ENCODE measurements around the gene RAC3. TPM values are rescaled to one million over a fixed set of nuclear protein-coding genes. Genes with fewer than 3 reads are reported as not detected.
A peak's percentile ranks its signal among the peaks of the same experiment; 100 is the strongest.

The RAC3 gene
- total and polyA plus RNA-seq, 2 donors, result 4.7 to 6.9 TPM

GRCh38 chr17:81998212-81998611 is 33.3 kb upstream of the RAC3 start:
- Histone ChIP-seq H3K4me3 (ENCODE audit: low read length in 2 of 2) (no peak overlapping the region), H3K4me1 (ENCODE audit: control insufficient read depth in 2 of 2, insufficient read depth in 2 of 2, low read length in 2 of 2) (peaks cover 0 to 5% of the 10 kb centered on the region in 2 donors), H3K27ac (ENCODE audit: low read depth in 1 of 2, low read length in 1 of 2) (no peak overlapping the region), H3K36me3 (ENCODE audit: control insufficient read depth in 2 of 2, insufficient read depth in 2 of 2, low read length in 1 of 2) (peaks cover 10 to 14% of the 10 kb centered on the region in 2 donors), H3K9me3 (ENCODE audit: control insufficient read depth in 2 of 2, insufficient read depth in 1 of 2, low read length in 1 of 2) (no peaks in the 10 kb centered on the region), H3K27me3 (ENCODE audit: control insufficient read depth in 2 of 2, insufficient read depth in 1 of 2, low read length in 1 of 2) (no peaks in the 10 kb centered on the region)
- 96% methylated on average over 7 of the region's 7 CpGs for WGBS
- DNase-seq (ENCODE audit: low read depth in 6 of 9, low spot score in 9 of 9), result no peak

- no peaks in the 10 kb centered on the region for H3K9me3 ChIP-seq (ENCODE audit: control insufficient read depth in 2 of 2, insufficient read depth in 1 of 2, low read length in 1 of 2)
- peaks cover 10 to 14% of the 10 kb centered on the region in 2 donors for H3K36me3 ChIP-seq (ENCODE audit: control insufficient read depth in 2 of 2, insufficient read depth in 2 of 2, low read length in 1 of 2)
- no peak for DNase-seq (ENCODE audit: low read depth in 6 of 9, low spot score in 9 of 9)
- H3K27ac ChIP-seq (ENCODE audit: low read depth in 1 of 2, low read length in 1 of 2), result no peak overlapping the region
- WGBS, result 94% methylated on average over 14 of the region's 14 CpGs
- H3K27me3 ChIP-seq (ENCODE audit: control insufficient read depth in 2 of 2, insufficient read depth in 1 of 2, low read length in 1 of 2), result no peaks in the 10 kb centered on the region
- peaks cover 0 to 5% of the 10 kb centered on the region in 2 donors for H3K4me1 ChIP-seq (ENCODE audit: control insufficient read depth in 2 of 2, insufficient read depth in 2 of 2, low read length in 2 of 2)
- H3K4me3 ChIP-seq (ENCODE audit: low read length in 2 of 2), result no peak overlapping the region
These were observed 32.6 kb upstream of the RAC3 start for GRCh38 chr17:81998691-81999438.

GRCh38 chr17:81999587-81999975 is 31.9 kb upstream of the RAC3 start:
- Histone ChIP-seq H3K4me3 (ENCODE audit: low read length in 2 of 2) (no peak overlapping the region), H3K27me3 (ENCODE audit: control insufficient read depth in 2 of 2, insufficient read depth in 1 of 2, low read length in 1 of 2) (no peaks in the 10 kb centered on the region), H3K36me3 (ENCODE audit: control insufficient read depth in 2 of 2, insufficient read depth in 2 of 2, low read length in 1 of 2) (peaks cover 10 to 14% of the 10 kb centered on the region in 2 donors), H3K9me3 (ENCODE audit: control insufficient read depth in 2 of 2, insufficient read depth in 1 of 2, low read length in 1 of 2) (no peaks in the 10 kb centered on the region), H3K4me1 (ENCODE audit: control insufficient read depth in 2 of 2, insufficient read depth in 2 of 2, low read length in 2 of 2) (peaks cover 0 to 9% of the 10 kb centered on the region in 2 donors), H3K27ac (ENCODE audit: low read depth in 1 of 2, low read length in 1 of 2) (no peak overlapping the region)
- WGBS, result 97% methylated on average over 12 of the region's 12 CpGs
- no peak for DNase-seq (ENCODE audit: low read depth in 6 of 9, low spot score in 9 of 9)

DNA sequence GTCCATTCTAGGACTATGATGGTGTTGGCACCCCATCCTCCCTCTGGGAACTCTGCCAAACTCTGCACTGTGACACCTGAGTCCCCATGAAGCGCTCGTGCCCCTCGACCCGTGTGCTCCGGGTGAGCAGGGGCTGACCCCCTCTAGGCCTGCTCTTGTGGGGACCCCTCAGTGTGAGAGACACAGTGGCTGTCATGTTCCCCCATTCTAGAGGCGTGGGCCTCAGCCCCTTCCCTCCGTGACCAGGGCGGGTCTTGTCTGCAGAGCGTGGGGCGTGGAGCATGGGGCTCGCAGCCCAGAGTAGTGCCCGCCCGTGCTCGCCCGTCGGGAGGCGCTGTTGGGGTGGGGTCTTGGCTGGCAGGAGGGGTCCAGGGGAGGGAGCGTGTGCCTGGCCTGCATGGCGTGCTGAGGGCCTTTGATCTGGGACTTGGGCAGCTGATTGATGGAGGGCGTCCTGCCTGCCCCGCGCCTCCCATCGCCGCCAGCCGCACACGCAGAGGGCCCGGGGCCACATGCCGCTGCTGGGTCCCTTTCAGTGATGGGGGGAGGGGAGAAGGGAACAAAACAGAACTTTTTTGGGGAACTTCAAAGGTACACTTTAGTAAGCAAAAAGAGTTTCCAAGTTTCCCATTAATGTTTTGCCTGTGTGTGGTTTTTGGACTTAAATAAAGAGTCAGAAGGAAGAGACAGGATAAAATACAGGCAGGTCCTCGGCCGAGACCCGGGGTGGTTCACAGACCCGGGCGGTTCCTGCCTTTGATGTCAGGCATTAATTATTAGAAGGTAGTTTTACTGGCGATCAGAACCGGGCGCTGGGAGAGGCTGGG is 31.3 kb upstream of the RAC3 start:
- 95% methylated on average over 36 of the region's 36 CpGs for WGBS

GRCh38 chr17:82000803-82001570 is 30.5 kb upstream of the RAC3 start:
- no peak for DNase-seq (ENCODE audit: low read depth in 6 of 9, low spot score in 9 of 9)

More for the DNA sequence above, 31.3 kb upstream of the RAC3 start:
- Histone ChIP-seq H3K36me3 (ENCODE audit: control insufficient read depth in 2 of 2, insufficient read depth in 2 of 2, low read length in 1 of 2) (peaks cover 10 to 14% of the 10 kb centered on the region in 2 donors), H3K27ac (ENCODE audit: low read depth in 1 of 2, low read length in 1 of 2) (no peak overlapping the region), H3K27me3 (ENCODE audit: control insufficient read depth in 2 of 2, insufficient read depth in 1 of 2, low read length in 1 of 2) (no peaks in the 10 kb centered on the region), H3K4me1 (ENCODE audit: control insufficient read depth in 2 of 2, insufficient read depth in 2 of 2, low read length in 2 of 2) (peaks cover 0 to 11% of the 10 kb centered on the region in 2 donors), H3K9me3 (ENCODE audit: control insufficient read depth in 2 of 2, insufficient read depth in 1 of 2, low read length in 1 of 2) (no peaks in the 10 kb centered on the region), H3K4me3 (ENCODE audit: low read length in 2 of 2) (no peak overlapping the region)
- DNase-seq (ENCODE audit: low read depth in 6 of 9, low spot score in 9 of 9), result no peak

DNA sequence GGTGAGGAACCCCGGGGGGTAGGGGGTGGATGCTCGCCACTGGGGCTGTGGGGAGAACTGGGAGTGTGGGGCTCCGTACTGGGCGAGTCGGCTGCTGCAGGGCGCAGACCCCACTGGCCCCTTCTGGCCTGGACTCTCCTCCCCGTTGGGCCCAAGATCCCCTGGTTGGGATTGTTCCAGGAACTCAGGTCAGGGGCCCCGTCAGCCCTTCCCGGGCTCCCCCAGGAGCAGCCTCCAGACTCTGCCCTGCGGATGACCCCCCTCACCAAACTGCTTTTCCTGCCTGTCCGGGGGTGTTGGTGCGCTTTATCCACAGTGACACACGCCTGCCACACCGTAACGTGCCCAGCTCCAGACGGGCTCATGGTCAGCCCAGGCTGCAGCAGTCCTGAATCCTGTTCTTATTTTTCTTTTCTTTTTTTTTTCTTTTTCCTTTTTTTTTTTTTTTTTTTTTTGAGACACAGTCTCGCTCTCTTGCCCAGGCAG is 29.9 kb upstream of the RAC3 start:
- H3K9me3 ChIP-seq (ENCODE audit: control insufficient read depth in 2 of 2, insufficient read depth in 1 of 2, low read length in 1 of 2), result no peaks in the 10 kb centered on the region
- H3K36me3 ChIP-seq (ENCODE audit: control insufficient read depth in 2 of 2, insufficient read depth in 2 of 2, low read length in 1 of 2), result peaks cover 7 to 8% of the 10 kb centered on the region in 2 donors
- WGBS, result 88% methylated on average over 17 of the region's 17 CpGs
- H3K4me1 ChIP-seq (ENCODE audit: control insufficient read depth in 2 of 2, insufficient read depth in 2 of 2, low read length in 2 of 2), result peaks cover 0 to 16% of the 10 kb centered on the region in 2 donors
- H3K27me3 ChIP-seq (ENCODE audit: control insufficient read depth in 2 of 2, insufficient read depth in 1 of 2, low read length in 1 of 2), result no peaks in the 10 kb centered on the region
- H3K27ac ChIP-seq (ENCODE audit: low read depth in 1 of 2, low read length in 1 of 2), result no peak overlapping the region
- no peak for DNase-seq (ENCODE audit: low read depth in 6 of 9, low spot score in 9 of 9)
- H3K4me3 ChIP-seq (ENCODE audit: low read length in 2 of 2), result no peak overlapping the region

More at GRCh38 chr17:82000803-82001570, 30.5 kb upstream of the RAC3 start:
- Histone ChIP-seq H3K27ac (ENCODE audit: low read depth in 1 of 2, low read length in 1 of 2) (no peak overlapping the region), H3K9me3 (ENCODE audit: control insufficient read depth in 2 of 2, insufficient read depth in 1 of 2, low read length in 1 of 2) (no peaks in the 10 kb centered on the region), H3K4me1 (ENCODE audit: control insufficient read depth in 2 of 2, insufficient read depth in 2 of 2, low read length in 2 of 2) (peaks cover 0 to 13% of the 10 kb centered on the region in 2 donors), H3K36me3 (ENCODE audit: control insufficient read depth in 2 of 2, insufficient read depth in 2 of 2, low read length in 1 of 2) (peaks cover 10 to 14% of the 10 kb centered on the region in 2 donors), H3K4me3 (ENCODE audit: low read length in 2 of 2) (no peak overlapping the region), H3K27me3 (ENCODE audit: control insufficient read depth in 2 of 2, insufficient read depth in 1 of 2, low read length in 1 of 2) (no peaks in the 10 kb centered on the region)
- WGBS, result 95% methylated on average over 32 of the region's 32 CpGs

DNA sequence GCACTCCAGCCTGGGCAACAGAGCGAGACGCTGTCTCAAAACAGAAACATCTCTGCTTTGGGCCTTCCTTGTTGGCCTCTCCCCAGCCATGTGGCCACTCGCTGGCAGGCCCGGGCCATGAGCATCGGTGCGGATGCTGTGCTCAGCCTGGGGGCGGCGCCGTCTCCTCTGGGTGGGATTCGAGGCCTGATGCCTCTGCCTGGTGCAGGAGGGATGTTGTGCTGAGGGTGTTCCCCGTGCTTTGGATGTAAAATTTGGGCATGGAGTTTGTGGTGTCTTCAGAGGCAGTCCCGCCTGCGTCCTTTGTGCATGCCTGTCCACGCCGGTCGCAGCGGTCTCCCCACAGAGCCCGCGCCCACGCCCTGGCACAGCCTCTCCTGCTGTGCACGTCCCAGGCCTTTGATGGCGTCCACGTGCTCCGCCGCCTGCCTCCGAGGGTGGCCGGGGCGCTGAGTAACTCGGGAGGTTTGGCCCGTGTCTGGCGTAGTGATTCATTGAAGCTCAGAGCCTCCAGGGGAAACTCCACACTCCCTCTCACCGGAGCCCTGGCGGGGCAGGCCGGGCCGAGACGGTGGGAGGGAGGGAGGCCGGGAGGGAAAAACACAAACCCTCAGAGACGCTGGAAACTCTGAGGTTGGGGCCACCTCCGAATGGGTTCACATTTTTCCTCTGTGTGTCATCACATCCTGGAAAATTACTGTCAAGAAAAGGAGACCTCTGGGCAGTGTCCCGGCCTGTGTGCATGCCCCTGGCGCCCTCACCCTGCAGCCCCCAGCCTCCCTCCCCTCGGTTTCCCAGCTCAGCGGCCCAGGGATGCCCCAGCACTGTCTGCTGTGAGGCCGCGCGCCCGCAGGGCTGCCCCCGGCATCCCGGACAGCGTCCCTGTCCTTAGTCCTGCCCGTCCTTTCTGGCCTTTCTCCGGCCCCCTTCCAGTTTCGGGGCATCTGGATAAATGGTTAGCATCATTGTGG is 27.8 kb upstream of the RAC3 start:
- H3K9me3 ChIP-seq (ENCODE audit: control insufficient read depth in 2 of 2, insufficient read depth in 1 of 2, low read length in 1 of 2), result no peaks in the 10 kb centered on the region
- WGBS, result 95% methylated on average over 53 of the region's 53 CpGs
- no peak for DNase-seq (ENCODE audit: low read depth in 6 of 9, low spot score in 9 of 9)
- peak overlapping the region in 1 of 2 donors; percentile 64 for H3K27ac ChIP-seq (ENCODE audit: low read depth in 1 of 2, low read length in 1 of 2)
- peaks cover 0 to 4% of the 10 kb centered on the region in 2 donors for H3K36me3 ChIP-seq (ENCODE audit: control insufficient read depth in 2 of 2, insufficient read depth in 2 of 2, low read length in 1 of 2)
- no peak overlapping the region for H3K4me3 ChIP-seq (ENCODE audit: low read length in 2 of 2)
- peaks cover 0 to 16% of the 10 kb centered on the region in 2 donors for H3K4me1 ChIP-seq (ENCODE audit: control insufficient read depth in 2 of 2, insufficient read depth in 2 of 2, low read length in 2 of 2)
- no peaks in the 10 kb centered on the region for H3K27me3 ChIP-seq (ENCODE audit: control insufficient read depth in 2 of 2, insufficient read depth in 1 of 2, low read length in 1 of 2)

Data from thymus (tissue), 11 donors.